PC-9 (cell line): Measurements from ENCODE around the gene MAPK1.

ENCODE experiments used
- EZH2 ChIP-seq: fragments of 200-600 bp; sonication (generic); IDR thresholded peaks from 2 replicates; pipeline ENCODE4 v1.8.0; 2017; ENCODE audit warnings: antibody characterized with exemption, low read depth
- TF ChIP-seq, protein P1 (sequence below): fragments of 200-600 bp; sonication (generic); conservative IDR thresholded peaks from 2 replicates; pipeline ENCODE4 v1.6.1; 2017; ENCODE audit warnings: mixed run types, antibody characterized with exemption, mild to moderate bottlenecking, moderate library complexity

DNA sequence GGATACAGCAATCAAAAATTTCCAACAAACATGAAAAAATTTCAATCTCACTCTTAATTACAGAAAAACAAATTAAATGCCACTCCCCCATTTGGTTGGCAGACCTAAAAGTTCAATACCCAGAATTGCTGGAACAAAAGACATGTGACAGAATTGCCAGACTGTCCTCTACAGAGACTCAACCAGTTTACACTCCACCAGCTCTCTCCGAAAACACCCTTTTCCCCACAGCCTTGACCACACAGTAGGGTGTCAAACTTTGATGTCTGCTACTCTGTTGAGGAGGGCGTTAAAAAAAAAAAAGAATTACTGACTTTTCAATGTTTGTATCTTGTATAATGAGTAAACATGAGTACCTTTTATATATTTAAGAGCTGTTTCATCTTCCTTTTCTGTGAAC lies 87.2 kb downstream of the MAPK1 start:
- TF ChIP-seq, protein P1, sequence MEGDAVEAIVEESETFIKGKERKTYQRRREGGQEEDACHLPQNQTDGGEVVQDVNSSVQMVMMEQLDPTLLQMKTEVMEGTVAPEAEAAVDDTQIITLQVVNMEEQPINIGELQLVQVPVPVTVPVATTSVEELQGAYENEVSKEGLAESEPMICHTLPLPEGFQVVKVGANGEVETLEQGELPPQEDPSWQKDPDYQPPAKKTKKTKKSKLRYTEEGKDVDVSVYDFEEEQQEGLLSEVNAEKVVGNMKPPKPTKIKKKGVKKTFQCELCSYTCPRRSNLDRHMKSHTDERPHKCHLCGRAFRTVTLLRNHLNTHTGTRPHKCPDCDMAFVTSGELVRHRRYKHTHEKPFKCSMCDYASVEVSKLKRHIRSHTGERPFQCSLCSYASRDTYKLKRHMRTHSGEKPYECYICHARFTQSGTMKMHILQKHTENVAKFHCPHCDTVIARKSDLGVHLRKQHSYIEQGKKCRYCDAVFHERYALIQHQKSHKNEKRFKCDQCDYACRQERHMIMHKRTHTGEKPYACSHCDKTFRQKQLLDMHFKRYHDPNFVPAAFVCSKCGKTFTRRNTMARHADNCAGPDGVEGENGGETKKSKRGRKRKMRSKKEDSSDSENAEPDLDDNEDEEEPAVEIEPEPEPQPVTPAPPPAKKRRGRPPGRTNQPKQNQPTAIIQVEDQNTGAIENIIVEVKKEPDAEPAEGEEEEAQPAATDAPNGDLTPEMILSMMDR = no peak
- TF ChIP-seq EZH2 = no peak
